HG02678 (cell line): ENCODE measurements around the gene CPTP.

Experiments used
- ATAC-seq: cut with Tn5 transposase; IDR thresholded peaks from one replicate; pipeline ENCODE4 v1.9.1; 2021; ENCODE audit warnings: mild to moderate bottlenecking, moderate library complexity; ENCODE audit not compliant: unreplicated experiment

CPTP gene

DNA sequence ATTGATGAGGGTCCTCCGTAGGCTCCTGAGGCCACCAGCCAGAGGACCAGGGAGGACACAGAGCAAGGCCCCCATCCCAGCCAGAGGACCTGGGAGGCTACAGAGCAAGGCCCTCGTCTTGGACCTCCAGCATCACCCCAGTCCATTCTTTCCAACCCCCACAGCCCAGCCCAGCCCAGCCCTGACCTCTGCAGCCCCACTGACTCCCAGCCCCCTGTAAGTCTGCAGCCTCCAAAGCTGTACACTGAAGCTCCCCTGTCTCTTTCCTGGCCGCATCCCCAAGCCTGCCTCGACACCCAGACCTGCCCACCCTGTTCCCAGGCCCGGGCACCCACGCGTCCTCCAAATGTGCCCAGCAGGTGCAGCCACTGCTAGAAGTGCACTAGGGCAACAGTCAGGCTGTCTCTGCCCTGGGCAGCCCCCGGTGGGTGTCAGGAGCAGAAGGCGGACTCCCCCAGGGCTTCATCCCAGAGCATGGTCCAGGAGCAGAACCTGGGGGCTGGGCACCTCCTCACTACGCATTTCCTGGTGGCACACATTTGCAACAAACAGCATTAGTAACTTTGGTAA lies 22.5 kb downstream of the CPTP start:
- ATAC-seq: no peak

DNA sequence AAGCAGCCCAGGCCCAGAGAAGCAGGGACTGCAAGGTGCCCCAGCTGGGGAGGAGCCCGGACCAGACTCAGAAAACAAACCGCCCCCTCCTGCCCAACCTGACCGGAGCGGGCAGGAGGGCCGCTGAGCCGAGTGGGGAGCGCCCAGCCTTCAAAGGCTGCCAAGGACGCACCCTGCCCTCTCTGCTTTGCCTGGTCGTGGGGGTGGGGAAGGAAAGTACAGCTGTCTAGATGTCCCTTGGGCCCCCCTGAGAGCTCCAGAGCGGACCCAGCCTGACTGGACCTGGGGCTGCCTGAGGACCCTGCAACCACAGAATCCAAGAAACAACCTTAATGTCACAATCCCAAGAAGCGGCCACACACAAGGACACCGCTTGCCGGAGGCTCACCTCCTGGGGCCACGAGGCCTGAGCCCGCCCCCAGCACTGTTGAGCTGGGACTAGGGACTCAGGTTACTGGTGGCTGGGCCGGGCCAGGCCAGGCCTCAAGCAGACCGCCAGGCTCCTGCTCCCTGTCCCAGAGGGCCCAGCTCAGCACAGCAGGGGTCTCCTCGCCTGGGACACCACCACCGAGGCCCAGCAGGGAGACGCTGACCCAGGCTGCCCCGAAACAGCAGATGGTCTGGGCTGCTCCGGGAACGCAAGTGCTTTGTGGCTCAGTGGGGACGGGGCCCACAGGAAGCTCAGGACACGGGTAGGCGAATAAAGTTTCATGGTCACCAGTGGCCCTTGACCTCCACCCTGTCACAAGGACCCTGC lies 23.2 kb downstream of the CPTP start:
- no peak for ATAC-seq

DNA sequence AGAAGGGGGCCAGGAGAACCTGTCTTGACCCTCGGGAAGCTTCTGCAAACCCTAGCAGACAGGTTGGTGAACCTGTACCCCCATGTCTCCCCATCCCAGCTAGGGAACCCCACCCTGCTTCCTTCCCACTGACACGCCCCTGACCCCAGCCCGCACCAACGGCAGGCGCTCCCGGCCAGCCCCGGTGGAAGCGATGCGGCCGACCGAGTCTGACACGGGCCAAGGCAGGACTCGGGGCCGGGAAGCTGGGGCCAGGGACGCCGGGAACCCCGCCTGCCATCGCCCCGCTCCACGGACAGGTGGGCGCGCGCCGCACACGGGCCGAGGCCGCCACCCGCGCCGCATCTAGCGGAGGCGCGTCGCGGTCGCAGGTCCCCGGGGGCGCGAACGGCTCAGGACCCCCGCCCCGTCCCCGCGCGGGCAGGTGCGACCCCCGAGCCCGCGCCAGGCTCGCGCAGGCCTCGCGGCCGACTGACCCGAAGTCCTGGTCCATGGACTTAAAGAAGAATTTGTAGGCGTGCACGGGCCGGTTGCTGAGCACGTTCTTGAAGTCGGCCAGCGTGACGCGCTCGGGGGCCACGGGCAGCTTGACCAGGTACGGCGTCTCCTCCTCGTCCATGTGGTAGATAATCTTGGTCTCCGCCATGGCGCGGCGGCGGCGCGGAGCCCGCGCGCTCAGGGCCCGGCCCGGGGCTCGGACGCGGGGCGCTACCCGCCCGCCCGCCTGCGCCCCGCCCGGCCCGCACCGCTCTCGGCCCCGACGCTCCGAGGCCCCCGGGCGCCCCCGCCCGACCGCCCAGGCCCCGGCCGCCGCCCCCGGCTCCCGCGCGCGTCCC lies 24.0 kb downstream of the CPTP start:
- ATAC-seq: peak; percentile 5

DNA sequence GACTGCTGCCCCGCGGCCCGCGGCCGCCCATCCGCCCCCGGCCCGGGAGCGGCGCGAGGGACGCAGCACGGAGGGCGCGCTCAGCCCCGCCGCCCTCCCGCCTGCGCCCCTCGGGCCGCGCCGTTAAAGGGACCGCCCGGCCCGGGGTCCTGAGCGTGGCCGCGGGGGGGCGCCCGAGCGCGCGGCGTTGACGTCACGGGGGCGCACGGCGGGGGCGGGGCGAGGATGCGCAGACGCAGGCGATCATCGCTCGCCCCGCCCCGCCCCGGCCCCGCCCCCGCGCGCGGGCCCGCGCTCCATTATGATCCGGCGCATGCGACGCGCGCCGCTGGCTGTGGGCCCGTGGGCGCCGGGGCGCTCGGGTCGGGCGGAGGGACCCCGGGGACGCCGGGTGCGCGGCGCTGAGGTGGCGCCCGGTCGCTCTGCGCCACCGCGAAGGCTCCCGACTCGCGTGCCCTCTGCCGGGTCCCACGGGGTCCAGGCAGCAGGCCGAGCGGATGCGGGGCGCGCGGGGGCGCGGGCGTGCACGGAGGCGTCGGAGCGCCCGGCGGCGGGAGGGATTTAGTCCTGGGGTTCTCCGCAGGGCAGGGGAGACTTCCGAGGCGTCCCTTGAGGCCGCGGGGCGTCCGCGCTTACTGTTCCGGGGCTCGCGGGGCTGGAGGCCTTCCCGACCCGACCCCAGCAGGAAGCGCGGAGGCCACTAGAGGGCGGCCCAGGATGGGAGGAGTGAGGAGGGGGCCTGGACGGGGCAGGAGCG lies 24.8 kb downstream of the CPTP start, which contains the start of gene DVL1:
DVL1 (minus strand) TSS at position 163 of the 757 bp plus-strand sequence. CDS start 353 bp downstream, outside the sequence.
- ATAC-seq: peak; percentile 70

DNA sequence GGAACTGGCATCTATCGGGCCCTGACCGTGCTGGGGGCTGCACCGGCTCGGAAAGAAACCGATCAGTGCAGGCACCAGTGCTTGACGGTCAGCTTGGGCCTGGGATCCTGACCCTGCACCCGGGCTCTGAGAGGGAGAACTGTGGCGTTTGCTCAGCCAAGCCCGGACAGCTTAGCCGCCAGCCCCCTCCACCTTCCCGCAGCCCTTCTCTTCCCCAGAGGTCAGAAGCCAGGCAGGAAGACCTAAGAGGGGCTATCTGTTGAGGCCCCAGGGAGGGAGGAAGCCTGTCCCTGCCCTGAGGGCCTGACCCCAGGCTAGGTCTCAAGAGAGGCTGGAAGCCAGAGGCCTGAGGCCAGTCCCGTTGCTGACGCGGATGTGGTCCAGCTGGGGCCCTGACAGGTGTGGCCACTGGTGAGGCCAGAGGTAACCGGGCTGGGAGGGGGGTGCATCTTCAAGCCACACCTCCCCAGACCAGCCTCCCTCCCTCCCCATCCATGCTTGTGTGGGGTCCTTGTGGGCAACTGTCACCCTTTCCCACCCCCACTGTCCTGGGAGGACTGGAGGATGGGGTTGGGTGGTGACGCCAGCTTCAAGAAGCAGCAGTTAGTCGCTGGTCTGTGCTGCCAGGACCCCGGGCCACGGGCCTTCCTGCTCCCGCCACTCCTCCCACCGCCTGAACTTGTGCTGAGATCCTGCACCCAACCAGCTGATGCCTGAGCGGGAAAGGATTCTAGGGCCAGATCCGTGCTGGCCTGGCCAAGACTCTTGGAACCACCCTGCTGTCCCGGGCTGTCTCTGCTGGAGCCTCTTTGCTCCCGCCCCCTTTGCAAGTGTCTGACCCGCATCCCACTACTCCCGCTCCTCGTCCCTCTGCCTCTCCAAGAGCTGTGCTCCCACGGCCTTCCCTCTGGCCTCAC lies 27.2 kb downstream of the CPTP start:
- ATAC-seq: no peak

DNA sequence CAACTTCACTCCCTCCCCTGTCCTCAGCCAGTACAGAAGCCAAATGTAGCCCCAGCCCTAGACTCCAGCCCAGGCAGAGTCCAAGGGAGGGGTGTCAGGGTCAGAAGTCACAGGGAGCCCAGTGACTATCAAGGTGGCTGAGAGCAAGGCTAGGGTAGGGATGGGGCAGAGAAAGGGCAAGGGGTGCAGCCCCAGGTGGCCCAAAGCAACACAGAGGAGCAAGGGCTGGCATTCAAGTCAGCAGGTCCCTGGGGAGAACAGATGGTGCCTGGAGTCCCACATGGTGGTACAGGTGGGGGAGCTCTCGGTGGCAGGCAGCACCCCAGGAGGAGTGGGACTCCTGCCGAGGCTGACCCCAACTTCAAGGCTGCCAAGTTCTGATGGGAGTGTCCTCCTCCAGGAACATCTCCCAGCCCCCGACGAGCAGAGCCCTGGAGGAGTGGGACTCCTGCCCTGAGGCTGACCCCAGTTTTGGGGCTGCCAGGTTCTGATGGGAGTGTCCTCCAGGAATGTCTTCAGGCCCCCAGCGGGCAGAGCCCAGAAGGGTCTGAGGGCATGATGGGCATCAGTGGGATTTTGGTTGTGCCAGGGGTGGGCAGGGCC lies 28.3 kb downstream of the CPTP start:
- ATAC-seq: no peak

DNA sequence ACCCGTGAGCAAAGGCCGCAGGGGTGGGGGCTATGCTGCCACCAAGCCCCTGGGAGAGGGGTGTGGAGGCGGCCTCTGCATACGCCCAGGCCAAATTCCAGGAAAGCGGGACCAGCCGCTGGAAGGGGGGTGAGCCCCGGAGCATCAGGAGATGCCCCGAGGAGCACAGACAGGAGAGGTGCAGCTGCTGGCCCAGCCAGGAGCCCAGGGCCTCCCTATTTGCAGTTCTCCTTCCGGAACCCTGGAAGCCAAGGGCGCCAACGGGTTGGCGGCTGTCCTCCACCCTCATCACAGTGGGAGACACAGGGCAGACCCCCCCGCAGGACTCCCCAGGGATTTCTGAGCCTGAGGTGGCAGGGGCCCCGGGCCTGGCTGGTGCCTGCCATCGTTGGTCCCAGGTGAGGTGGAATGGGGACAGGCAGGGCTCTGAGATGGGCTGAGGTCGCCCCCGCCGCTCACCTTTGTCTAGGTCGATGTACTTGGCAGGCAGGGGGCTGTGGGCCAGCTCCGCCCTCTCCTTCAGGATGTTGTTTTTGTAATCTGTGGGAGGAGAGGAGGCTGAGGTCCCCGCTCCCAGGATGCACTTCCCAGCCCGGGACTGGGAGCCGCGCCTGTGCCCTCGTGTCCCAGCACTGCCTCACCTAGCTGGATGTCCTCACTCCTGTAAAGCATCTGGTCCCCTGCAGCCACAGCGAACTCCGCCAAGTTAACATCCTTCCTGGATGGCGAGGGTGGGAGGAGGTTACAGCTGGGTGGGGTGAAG lies 29.0 kb downstream of the CPTP start:
- no peak for ATAC-seq

DNA sequence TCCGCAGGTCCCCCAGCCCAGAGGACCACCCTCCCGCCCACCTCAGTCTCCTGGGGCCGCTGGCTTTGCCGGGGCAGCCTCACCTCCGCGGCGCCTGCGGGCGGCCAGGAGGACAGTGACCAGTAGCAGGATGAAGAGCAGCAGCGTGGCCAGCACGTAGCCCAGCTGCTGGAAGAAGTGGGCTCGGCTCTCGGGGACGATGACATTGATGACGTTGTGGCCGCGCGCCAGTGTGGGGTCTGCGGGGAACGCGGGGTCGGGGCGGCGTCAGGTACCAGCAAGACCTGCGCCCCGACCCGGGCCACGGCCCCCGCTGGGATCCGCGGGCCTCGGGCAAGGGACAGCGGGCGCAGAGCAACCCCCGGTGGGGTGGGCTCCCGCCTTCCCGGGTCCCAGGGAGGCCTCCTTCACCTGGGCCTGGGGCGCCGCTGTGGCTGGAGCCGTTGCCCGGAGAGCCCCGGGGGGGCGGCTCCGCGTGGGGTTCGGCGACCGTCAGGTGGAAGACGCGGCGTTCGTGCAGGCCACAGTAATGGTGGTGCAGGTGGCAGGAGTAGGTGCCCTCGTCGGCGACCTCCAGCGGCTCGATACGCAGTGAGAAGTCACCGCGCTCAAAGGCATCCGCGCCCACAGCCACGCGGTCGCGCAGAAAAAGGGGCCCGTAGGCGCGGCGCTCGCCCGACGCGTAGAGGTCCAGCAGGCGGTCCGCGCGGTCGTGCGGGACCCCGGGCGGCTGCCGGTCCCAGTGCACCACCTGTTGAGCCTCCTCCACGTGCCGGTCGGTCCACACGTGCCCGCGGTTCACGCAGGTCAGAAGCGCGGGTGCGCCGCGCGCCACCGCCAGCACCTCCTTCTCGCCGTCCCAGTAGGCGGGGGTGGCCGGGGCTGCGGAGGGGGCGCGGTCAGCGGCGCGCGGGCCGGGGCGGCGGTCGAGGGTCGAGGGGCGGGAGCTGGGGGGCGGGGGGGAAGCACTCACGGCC lies 30.0 kb downstream of the CPTP start:
- ATAC-seq: no peak

DNA sequence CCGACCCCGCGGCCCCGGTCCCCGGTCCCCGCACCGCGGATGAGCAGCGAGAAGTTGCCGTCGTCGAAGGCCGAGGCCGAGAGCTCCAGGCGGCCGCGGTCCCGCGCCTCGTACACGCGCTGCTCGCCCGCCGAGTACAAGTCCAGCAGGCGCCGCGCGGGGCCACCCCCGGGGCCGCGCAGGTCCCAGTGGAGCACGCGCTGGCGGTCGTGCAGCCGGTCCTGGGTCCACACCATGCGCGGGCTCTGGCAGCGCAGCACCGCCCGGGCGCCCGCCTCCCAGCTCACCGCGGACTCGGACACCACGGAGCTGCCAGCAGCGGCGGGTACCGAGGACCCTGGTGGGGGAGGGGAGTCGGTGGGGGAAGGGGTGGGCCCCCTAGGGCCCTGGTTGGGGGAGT lies 30.8 kb downstream of the CPTP start:
- ATAC-seq: no peak

DNA sequence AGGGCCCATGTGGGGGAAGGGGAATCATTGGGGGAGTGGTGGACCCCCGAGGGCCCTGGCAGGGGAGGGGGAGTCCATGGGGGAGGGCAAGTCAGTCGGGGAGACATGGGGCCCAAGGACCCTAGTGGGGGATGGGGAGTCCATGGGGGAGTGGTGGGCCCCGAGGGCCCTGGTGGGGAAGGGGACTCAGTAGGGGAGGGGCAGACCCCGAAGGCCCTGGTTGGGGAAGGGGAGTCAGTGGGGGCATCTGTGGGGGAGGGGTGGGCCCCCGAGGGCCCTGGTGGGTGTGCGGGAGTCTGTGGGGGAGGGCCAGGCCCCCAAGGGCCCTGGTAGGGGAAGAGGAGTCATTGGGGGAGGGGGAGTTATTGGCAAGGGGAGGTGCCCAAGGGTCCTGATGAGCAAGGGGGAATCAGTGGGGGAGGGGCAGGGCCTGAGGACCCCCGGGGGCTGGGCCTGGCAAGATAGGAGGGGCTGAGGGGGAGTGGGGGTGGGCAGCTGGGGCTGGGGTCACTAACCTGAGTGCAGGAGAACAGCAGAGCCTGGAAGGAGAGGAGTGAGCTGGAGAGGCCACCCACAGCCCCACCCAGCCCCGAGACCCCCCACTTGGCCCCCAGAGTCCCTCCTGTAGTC lies 31.7 kb downstream of the CPTP start:
- no peak for ATAC-seq

DNA sequence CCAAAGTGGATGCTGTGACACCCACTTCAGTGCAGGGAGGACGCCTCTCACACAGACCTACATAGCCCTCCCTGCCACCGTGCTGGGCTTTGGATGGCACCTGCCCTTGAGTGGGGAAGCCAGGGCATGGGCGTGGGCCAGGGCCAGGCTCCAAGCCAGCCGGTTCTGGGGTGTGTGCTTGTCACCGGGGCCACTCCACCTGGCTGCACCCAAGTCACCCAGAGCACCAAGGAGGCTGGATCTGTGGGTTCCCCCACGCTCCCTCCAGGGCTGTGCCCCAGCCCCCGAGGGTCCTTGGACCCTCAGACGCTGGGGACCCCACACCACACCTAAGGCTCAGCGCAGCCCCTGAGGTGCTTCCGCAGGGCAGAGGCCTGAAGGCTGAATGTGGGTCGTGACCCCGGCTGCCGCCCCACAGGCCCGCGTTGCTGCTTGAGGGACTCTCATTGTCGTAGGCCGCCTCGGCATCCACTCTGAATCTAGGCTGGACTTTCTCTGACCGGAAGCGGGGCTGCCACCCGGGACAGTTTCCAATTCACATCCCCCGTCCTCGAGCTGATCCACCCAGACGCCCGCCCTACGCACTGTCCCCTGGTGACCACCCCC lies 32.3 kb downstream of the CPTP start:
- no peak for ATAC-seq

DNA sequence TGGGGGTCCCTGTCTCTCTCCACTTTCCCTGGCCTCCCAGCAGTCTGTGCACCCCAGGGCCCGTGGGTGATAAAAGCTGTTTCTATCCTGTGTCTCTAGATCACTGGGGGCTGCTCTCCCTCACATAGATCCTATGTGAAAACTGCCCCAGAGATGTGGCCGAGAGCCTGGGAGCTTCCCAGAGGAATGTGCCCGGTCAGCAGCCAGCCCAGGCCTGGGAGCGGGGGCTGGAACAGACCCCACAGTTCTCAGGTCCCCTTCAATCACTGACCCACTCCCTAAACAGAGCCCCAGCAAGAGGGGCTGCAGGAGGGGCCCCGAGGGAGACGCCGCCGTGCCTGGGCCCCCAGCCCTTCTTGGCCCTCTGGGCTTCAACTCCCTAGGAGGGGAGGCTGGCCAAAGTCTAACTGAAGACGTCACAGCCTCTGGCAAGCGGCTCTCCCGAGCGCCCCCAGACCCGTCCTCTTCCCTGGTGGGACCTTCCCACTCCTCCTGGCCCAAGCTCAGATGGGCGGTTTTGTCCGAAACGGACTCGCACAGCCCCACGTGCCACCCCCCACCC lies 33.4 kb downstream of the CPTP start:
- no peak for ATAC-seq

DNA sequence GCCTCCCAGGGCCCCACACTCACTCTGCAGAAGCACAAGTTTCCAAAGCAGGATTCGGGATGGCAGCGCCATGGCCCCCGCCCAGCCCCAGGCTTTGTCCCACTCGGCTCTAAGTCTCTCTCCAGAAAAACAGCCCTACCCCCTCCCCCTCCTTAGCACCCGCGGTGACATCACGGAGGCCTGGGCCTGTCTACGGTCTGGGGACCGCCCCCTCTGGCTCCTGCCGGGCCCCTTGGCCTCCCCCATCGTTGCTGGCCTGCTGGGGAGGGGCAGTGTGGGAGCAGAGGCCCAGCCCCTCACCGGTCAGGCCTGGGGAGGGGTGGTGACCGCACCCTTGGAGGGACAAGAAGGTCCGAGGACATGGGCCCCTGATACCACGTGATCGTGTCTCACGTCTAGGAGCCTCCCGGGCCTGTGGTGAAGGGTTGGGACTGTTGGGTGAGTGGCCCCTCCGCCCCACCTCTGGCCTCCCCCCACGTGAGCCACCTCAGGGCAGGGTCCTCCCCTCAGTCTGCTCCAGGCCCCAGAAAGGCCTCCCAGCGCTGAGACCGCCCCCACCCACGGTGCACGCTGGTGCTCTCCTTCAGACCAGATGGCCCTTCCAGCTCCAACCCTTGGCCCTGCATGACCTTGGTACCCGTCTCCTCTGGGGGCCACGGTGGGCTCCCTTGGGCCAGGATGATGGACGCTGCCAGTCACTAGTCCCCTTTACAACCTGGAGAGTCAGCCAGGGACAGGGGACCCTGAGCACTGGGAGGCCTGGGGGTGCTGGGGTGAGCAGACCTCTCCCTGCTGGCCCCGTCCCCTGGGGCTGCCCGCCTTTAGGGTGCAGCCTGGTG lies 34.0 kb downstream of the CPTP start, which contains the start of gene MXRA8:
MXRA8 (minus strand) TSS at position 123 of the 839 bp plus-strand sequence; CDS start at position 72, 51 bp downstream.
- no peak for ATAC-seq

DNA sequence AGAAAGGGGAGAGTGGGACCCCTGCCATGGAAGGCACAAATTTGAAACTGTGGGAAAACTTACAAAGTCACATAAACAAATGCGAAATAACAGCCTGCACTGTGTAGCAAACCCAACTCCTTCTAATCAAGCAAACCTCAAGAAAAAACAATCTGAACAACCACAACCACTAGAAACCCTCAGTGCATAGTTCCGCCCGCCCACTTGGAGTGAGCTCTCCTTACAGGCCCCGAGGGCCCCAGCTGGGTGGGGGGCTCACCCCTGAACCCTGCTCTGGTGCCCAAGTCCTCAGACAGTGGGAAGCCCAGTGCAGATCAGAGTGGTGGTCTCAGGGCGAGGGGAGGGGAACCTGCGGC lies 34.7 kb downstream of the CPTP start:
- ATAC-seq: no peak

DNA sequence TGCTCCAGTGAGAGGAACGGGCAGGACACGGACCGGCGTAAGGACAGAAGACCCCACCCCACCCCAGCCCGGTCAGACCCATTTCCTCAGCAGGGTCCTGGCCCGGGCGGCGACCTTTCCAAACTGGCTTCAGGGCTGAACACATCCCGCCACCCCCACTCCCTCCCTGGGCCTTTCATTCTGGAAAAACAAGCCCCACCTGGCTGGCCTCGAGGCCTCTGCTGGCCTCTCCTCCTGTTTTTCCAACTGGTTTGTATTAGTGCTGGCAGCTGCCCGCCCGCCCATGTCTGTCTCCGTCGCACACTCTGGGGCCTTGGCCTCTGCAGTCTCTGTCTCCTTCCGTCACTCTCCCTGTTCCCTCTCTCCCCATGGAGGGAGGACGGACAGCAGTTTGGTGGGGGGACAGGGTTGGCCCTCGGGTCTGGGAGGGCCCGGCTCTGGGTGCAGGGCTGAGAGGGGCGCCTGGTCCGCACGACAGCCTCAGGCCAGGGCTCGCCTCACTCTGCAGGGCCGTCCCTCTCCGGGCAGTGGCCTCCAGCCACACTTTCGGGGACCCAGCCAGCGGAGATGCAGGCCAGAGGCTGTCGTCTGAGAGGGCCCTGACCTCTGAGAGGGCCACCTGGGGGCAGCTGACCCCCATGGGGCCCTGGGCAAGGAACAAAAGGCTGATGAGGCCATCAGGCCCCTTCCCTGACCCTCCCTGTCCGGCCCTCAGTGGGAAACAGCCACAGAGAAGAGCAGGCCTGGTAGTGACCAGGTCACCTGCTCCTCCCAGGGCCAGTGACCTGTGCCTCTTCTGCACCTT lies 35.3 kb downstream of the CPTP start:
- ATAC-seq: no peak
